Thoracic aorta (tissue), 2 donors: ENCODE measurements around the gene CLCN4. TPM values are rescaled to one million over a fixed set of nuclear protein-coding genes. Genes with fewer than 3 reads are reported as not detected.

Experiments used
- ATAC-seq: fragments of 150-250 bp; one replicate; pipeline ENCODE4 v1.8.0; 2017; ENCODE audit warnings: low read depth; ENCODE audit not compliant: insufficient number of reproducible peaks, low FRiP score
- DNase-seq: peaks from one replicate; pipeline ENCODE4 v3.0.0-alpha.2; 2020; ENCODE audit warnings: low spot score
- H3K27ac ChIP-seq, 2 donors: fragments of 200-600 bp; sonication (generic); 1 replicate in 1 of 2; 2 replicates in 1 of 2; pipeline ENCODE4 v1.5.1; 2016; ENCODE audit warnings: mild to moderate bottlenecking in 2 of 2, moderate library complexity in 2 of 2
- H3K27me3 ChIP-seq: fragments of 200-600 bp; sonication (generic); replicated peaks from 2 replicates; pipeline ENCODE4 v1.6.0; 2016; ENCODE audit warnings: mild to moderate bottlenecking; ENCODE audit not compliant: insufficient read depth
- H3K36me3 ChIP-seq: fragments of 200-600 bp; sonication (generic); one replicate; pipeline ENCODE4 v1.5.1; 2016
- H3K4me1 ChIP-seq, 2 donors: fragments of 200-600 bp; sonication (generic); 1 replicate in 1 of 2; 2 replicates in 1 of 2; pipeline versions ENCODE4 v1.5.1 to v1.6.0; 2016; ENCODE audit warnings: low read depth in 2 of 2, mild to moderate bottlenecking in 1 of 2; ENCODE audit not compliant: control insufficient read depth in 1 of 2
- H3K4me3 ChIP-seq: fragments of 200-600 bp; sonication (generic); 2 replicates; pipeline ENCODE4 v1.5.1; 2016; ENCODE audit warnings: mild to moderate bottlenecking
- H3K9me3 ChIP-seq: fragments of 200-600 bp; sonication (generic); 2 replicates; pipeline ENCODE4 v1.5.1; 2016
- total RNA-seq, 2 donors: library from RNA; depleted of rRNA; stranded (reverse); fragments of >200 nt; gene quantifications; one replicate each; pipeline versions ENCODE4 v1.1.0 to v1.2.3, GENCODE V29; 2016
- TF ChIP-seq, protein P1 (sequence below): fragments of 200-600 bp; sonication (generic); IDR thresholded peaks from one replicate; pipeline ENCODE4 v1.5.1; 2019; ENCODE audit warnings: antibody characterized with exemption

The CLCN4 gene
- total RNA-seq, 2 donors from 2014 or later = 3.5 to 5.6 TPM

DNA sequence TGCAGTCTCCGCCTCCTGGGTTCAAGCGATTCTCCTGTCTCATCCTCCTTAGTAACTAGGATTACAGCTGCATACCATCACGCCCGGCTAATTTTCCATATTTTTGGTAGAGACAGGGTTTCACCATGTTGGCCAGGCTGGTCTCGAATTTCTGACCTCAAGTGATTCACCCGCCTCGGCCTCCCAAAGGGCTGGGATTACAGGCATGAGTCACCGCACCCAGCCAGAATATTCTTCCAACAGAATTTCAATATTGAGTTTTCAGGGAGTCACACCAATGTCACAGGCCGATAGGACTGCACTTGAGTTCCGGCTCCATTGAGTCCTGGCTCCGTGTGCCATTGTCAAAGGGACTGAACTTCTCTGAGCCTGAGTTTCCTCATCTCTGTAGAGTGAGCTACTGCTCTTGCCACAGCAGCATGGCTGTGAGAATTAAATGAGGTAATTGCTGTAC, 82.9 kb downstream of the CLCN4 start:
- H3K27me3 ChIP-seq = no peaks in the 10 kb centered on the region

DNA sequence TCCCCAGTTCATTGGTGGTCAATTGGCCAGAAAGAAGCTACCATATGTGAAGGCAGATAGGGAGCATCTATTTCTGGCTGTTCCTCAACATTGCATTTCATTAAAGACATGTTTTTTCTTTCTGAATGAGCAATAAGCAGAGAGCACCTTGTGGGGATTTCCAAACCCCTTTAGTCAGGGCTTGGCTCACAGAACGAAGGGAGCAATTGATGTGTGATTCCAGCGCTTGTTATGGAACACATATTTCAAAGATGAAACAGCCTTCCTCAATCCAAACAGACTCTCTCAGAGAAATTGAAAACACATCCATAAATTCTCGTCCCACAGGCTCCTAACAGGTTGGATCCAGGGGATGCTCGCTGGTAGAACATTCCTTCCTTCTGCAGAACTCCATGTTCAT, 84.1 kb downstream of the CLCN4 start:
- Histone ChIP-seq H3K27ac (no peak overlapping the region), H3K9me3 (no peaks in the 10 kb centered on the region), H3K36me3 (no peaks in the 10 kb centered on the region), H3K4me1 (no peaks in the 10 kb centered on the region), H3K4me3 (no peak overlapping the region), H3K27me3 (no peaks in the 10 kb centered on the region)
- DNase-seq (no peak), ATAC-seq (no peak)
- TF ChIP-seq, protein P1, sequence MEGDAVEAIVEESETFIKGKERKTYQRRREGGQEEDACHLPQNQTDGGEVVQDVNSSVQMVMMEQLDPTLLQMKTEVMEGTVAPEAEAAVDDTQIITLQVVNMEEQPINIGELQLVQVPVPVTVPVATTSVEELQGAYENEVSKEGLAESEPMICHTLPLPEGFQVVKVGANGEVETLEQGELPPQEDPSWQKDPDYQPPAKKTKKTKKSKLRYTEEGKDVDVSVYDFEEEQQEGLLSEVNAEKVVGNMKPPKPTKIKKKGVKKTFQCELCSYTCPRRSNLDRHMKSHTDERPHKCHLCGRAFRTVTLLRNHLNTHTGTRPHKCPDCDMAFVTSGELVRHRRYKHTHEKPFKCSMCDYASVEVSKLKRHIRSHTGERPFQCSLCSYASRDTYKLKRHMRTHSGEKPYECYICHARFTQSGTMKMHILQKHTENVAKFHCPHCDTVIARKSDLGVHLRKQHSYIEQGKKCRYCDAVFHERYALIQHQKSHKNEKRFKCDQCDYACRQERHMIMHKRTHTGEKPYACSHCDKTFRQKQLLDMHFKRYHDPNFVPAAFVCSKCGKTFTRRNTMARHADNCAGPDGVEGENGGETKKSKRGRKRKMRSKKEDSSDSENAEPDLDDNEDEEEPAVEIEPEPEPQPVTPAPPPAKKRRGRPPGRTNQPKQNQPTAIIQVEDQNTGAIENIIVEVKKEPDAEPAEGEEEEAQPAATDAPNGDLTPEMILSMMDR = no peak

More for the DNA sequence above, 82.9 kb downstream of the CLCN4 start:
- ATAC-seq (no peak), DNase-seq (no peak)
- Histone ChIP-seq H3K4me1 (no peaks in the 10 kb centered on the region), H3K4me3 (no peak overlapping the region), H3K36me3 (no peaks in the 10 kb centered on the region), H3K27ac (no peak overlapping the region), H3K9me3 (no peaks in the 10 kb centered on the region)
- TF ChIP-seq, protein P1 = no peak

DNA sequence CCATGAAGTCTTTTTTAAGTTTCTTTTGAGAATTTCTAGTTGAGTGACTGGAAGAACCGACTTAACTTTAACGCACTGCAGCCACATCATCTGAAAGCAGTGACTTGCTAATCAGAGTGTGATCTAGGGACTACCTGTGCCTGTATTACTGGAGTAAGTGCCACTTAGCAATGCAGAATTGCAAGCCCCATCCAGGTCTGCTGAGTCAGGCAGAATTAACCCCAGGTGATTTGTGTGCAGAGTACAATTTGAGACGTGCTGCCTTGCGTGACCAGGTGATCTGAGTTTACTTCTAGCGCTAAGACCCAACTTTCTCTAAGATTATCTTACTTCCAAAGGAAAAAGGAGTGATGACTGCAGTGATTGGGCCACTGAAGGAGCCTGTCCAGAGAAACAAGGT, 85.3 kb downstream of the CLCN4 start:
- TF ChIP-seq, protein P1 = no peak
- Histone ChIP-seq H3K4me3 (no peak overlapping the region), H3K4me1 (no peaks in the 10 kb centered on the region), H3K27ac (no peak overlapping the region), H3K36me3 (no peaks in the 10 kb centered on the region), H3K27me3 (no peaks in the 10 kb centered on the region), H3K9me3 (no peaks in the 10 kb centered on the region)
- ATAC-seq (no peak), DNase-seq (no peak)

DNA sequence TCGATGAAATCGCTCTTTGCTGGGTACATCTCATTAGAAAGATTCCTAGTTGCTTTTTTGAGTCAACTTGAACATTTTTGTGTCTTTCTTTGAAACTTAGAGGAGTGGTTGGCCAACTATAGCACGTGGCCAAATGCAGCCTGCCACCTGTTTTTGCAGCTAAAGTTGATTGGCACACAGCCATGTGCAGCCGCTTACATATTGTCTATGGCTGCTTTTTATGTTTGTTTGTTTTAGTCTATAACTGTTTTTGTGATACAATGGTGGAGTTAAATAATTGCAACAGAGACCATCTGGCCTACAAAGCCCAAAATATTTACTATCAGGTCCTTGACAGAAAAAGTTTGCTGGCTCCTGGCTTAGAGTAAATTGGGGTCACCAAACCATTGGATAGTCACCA, 86.3 kb downstream of the CLCN4 start:
- no peaks in the 10 kb centered on the region for H3K36me3 ChIP-seq
- TF ChIP-seq, protein P1 = no peak

DNA sequence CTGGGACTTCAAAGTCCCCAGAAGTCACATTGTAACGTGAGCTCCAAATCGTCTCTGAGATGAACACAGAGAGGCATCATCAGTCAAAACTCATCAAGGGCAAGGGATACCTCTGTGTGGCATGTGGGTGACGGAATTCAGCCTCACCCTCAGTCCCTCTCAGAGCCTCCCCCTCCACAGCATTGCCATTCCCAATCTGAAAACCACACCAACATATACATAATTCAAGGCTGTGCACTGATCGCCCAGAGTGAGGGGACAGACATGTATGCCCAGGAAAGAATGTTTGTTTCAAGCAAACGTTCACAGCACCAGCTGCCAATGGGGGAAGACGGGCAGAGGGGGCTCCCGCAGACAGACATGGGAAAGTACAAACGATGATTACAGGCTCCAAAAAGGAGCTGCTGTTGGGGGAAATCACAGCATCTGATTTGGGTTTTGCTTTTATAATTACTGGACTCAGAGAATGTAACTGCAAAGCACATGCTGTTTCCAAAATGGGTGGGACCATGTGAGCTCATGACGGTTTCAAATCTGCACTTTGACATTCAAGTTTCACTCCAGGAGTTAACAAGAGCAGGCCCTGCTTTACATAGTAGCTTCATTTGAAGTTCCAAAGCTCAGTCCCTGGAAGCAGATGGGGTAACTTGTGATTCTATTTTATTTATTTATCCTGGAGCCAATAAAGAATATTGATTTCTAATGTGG, 88.3 kb downstream of the CLCN4 start:
- no peak overlapping the region for H3K27ac ChIP-seq
- H3K9me3 ChIP-seq = no peaks in the 10 kb centered on the region
- H3K27me3 ChIP-seq = no peaks in the 10 kb centered on the region
- TF ChIP-seq, protein P1 = no peak
- H3K4me3 ChIP-seq = no peak overlapping the region
- H3K4me1 ChIP-seq = no peaks in the 10 kb centered on the region
- H3K36me3 ChIP-seq = no peaks in the 10 kb centered on the region
- ATAC-seq = no peak
- no peak for DNase-seq

More for the DNA sequence above, 86.3 kb downstream of the CLCN4 start:
- DNase-seq (no peak), ATAC-seq (no peak)
- H3K27me3 ChIP-seq = no peaks in the 10 kb centered on the region
- no peaks in the 10 kb centered on the region for H3K9me3 ChIP-seq
- H3K4me3 ChIP-seq = no peak overlapping the region
- no peaks in the 10 kb centered on the region for H3K4me1 ChIP-seq
- no peak overlapping the region for H3K27ac ChIP-seq
